Activated T-cell treated with anti-CD3 and anti-CD28 coated beads for 4 hours (primary cell): Measurements from ENCODE around the gene UBR3.
"Not testable (repeated sequence)": the region's sequence is repeated elsewhere in the genome, so short reads cannot be mapped to it uniquely, and the experiment has no call there.

Experiments
- DNase-seq: peaks from one replicate; pipeline ENCODE4 v3.0.0-alpha.2; 2020

UBR3 gene

GRCh38 chr2:170122883-170123547 is 295.8 kb downstream of the UBR3 start:
- no peak for DNase-seq

GRCh38 chr2:170123593-170123992 is 296.3 kb downstream of the UBR3 start:
- DNase-seq = no peak

- DNase-seq = not testable (repeated sequence)
These were observed 299.0 kb downstream of the UBR3 start for GRCh38 chr2:170126138-170126728.
